ENCODE results near the gene USP2.

Gene USP2

GRCh38 chr11:119363081-119363850, 18.2 kb downstream of the USP2 start:
- peak in 1 of 3 experiments; percentile 51 for DNase-seq

- DNase-seq = no peak
These were observed 18.8 kb downstream of the USP2 start for GRCh38 chr11:119362741-119363080.

DNA sequence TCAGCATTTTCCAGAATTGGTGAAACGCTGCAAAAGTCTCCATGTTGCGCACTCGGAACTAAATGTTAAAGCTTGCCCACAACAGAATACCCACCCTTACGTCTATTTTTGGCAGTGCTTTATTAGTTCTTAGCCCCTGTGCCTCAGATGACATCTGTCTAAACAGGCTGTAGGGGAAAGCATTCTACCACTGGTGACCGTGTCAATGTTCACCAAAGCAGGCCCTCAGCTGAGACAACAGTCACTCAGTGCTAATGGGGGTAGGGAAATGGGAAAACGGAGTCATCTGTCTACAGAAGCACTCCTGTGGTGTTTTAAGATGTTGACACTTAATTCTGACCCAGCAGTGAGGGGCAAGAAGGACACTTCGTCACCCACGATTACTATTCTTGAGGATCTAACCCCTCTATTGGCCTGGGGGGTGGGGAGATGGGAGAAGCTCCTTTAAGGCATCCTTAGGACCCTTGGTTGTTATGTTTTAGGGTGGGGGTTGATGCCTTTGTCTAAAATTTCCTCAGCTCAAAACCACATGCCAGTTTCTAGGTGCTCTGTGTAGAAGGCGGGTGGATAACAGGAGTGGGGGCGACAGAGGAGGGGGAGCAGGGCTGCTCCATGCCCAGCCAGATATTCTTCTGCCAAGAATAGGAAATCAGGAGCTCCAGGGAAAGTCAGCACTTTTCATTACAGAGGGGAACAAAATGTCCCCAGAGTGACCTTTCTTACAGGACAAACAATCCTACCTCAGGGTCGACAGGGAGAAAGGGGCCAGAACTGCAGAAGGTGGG, 19.4 kb downstream of the USP2 start:
- DNase-seq = peak in 1 of 3 experiments; percentile 40

- peak; percentile 44 to 89 (median 80) for DNase-seq
These were observed 20.3 kb downstream of the USP2 start for GRCh38 chr11:119361056-119361787.

DNA sequence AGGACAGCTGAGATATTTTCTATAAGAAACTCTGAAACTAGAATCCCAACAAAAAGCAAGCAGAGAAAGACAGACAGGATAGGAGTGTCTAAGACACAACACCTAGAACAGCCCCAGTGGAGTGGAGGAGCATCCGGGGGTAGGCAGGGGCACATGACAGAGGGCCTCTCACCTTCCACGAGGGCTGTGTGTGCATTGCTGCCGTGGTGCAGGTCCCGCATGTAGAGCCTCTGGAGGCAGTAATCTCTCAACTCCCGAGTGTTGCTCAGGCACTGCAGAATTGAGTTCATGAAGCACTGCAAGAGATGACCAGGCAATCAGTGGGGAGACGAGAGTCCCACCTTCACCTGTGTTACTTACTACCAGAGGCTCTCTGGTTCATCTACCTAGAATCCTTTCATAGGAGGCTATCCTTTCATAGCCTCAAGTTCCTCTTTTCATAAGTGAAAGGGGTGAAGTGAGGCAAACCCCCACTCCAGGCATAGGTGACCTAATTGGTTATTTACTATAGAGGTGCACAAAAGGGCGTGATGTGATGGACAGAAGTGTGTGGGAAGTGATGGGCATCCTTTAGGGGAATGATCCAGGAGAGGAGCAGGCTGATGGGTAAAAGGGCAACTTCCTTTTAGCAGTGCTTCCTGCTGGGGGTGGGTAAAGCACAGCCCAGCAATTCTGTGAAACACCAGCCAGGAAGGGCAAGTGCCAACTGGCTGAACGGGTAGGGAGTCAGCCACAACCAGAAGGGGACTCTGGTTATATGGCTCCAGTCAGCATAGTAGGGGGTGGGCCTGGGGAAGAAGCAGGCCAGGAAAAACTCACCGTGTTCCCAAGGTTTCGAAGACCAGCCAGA, 21.9 kb downstream of the USP2 start:
- DNase-seq = no peak

DNA sequence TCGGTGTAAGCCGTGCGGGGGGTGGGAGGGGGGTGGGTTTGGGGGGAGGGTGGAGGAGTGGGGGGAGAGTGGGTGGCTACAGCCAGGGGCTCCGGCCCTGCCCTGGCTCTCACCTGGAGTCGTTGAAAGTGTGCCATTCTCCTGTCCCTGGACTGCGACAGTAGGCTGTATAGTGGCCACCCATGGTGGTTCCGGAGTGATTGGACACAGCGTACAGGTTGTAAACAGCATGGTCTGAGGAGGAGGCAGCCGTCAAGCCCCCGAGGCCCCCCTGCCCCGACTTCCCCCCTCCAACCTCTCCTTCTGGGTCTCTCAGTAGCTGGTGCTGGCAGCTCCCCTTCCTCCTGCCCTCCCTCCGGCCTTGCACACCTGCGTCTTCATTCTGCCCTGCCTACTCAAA, 24.4 kb downstream of the USP2 start:
- DNase-seq = no peak

GRCh38 chr11:119356349-119357031, 25.0 kb downstream of the USP2 start:
- no peak for DNase-seq

GRCh38 chr11:119355091-119355843, 26.2 kb downstream of the USP2 start:
- no peak for DNase-seq

DNA sequence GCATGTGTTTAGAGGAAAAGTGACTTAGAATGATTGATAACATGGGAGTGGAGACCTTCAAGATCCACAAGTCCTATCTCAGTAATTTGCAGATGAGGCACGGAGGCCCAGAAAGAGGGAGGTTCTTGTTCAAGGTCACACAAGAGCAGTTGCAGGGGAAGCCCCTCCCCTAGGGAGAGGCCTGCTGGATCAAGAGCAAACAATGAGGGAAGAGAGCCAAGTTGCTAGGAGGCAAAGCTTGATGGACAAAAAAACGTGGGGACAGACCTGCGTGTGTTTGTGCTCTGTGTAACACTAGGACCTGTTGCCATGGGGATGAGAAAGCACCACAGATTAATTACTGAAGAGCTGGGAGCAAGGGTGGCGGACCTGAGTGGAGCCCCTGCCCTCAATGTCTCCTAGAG, 28.6 kb downstream of the USP2 start:
- peak; percentile 74 to 98 (median 89) for DNase-seq

DNA sequence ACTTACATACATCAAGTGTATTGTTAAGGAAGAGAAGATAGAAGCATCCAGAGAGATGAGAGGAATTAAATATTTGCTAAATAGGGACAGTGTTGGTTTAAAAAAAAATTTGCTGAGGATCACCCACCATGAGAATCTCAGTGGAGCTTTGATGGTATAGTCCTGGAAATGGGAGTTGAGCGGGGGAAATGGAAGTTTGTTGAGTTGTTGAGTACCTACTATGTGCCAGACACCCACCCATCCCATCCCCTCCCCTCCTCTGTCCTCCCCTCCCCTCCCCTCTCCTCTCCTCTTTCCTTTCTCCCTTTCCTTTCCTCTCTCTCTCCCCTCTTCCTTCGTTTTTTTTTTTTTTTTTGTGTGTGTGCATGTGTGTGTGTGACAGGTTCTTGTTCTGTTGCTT, 30.3 kb downstream of the USP2 start:
- no peak for DNase-seq

- no peak for DNase-seq
These were observed 31.2 kb downstream of the USP2 start for GRCh38 chr11:119350302-119350701.

DNA sequence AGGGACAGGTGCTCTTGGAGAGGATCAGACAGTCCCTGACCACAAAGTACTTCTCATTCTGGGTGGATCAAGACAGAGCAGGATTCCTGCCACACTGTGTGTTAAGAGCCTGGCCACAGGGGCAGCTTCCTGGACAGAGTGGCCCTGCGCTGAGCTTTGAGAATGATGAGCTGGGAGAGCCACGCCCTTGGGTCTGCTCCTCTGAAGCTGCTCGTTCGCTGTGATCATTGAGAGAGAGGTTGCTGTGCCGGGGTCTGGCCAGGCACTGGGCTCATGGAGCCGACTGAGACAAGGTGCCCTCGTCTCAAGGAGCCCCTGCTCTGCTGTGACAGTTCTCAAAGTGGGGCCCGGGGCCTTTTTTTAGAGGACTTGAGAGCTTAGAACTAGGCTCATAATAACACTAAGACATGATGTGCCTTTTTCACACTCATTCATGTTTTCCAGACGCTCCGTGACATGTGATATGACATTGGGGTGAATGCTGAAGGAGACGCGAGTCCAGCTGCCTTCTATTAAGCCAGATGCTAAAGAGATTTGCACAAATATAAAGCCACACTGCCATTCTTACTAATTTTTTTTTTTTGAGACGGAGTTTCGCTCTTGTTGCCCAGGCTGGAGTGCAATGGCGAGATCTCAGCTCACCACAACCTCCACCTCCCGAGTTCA, 33.4 kb downstream of the USP2 start:
- DNase-seq = no peak

DNA sequence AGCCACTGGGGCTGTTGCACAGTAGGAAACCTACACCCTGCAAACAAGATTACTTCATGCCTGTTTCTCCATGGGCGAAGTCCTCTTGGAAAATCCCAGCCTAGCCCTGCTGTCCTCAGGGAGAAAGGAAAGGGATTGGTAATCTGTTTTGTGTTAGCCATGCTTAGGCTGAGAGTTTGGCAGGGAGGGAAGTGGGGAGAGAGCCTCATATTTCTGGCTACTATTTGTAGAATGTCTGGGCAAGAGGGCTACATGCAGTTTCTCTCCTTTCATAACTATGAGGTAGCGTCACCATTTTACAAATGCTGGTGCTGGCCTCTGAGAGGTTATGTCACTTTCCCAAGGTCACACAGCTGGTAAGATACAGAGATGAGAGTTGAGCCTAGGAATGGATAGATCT, 34.2 kb downstream of the USP2 start:
- no peak for DNase-seq

GRCh38 chr11:119346605-119347004, 34.9 kb downstream of the USP2 start, which contains the start of gene MFRP:
MFRP (minus strand) TSS chr11:119346705; CDS start chr11:119346513, 192 bp downstream.
- DNase-seq = no peak

DNA sequence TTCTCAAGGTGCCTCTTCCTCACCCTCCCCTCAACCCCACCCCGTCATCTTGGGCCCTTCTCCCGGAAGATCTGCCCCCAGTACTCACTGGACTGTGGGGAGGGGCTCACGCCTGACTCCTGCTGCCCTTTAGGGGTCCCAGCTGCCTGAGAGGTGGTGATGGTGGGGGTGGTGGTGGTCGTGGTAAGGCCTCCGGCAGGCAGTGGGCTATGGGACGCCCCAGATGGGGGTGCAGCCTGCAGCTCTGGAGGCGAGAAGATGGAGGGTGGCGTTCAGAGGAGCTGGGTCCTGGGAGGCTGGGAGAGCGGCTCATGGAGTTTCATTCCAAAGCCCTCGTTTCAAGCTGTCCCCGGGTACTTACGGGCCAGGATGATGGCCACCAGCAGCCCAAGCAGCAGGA, 35.8 kb downstream of the USP2 start:
- no peak for DNase-seq

DNA sequence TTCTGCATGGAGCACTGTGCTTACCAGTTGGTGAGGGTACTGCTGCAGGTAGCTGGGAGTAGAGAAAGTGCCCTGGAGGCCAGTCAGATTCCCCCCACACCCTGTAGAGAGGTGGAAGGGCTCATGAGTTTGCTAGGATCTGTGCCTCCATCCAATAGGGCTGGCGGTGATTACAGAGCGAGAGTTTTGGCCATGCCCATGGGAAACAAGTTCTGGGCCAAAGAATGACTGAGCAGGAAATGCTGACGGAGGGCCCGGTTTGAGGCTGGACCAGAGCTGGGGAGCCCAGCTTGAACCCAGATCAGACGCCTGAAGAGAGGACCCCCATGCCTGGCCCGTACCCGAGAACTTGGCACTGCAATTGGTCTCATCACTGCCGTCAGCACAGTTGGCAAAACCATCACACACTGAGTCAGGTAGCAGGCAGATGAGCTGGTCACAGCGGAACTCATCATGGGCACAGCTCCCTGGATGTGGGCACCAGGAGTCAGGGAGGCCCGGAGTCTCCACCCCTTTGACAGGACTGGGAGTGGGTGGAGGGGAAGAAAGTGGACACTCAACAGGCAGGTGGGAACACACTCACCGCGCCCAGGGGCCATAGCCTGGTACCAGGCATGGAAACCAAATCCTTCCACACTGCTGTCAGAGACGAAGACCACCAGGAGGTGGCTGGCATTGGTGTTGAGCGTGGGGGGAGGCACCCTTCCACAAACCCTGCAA, 37.0 kb downstream of the USP2 start:
- no peak for DNase-seq

GRCh38 chr11:119343726-119344125, 37.8 kb downstream of the USP2 start:
- no peak for DNase-seq

- no peak for DNase-seq
These were observed 38.9 kb downstream of the USP2 start for GRCh38 chr11:119342362-119343130.

- no peak for DNase-seq
These were observed 39.5 kb downstream of the USP2 start for GRCh38 chr11:119342023-119342300.

Measured in NCI-H1417 (cell line).